Endothelial cell of umbilical vein (primary cell): ENCODE data around the gene MLEC. TPM values are rescaled to one million over a fixed set of nuclear protein-coding genes. Genes with fewer than 3 reads are reported as not detected.
A peak's percentile ranks its signal among the peaks of the same experiment; 100 is the strongest.

Source experiments
- BruUV-seq: library from RNA; stranded (reverse); fragments of 400-500 nt; replicated peaks from 2 replicates; lab custom pipeline; 2021; lab: Mats Ljungman, UMichigan
- CTCF ChIA-PET: fragments of 300-600, 350-600 bp; sonication (Branson Sonifier 250); formaldehyde crosslinking; loops from one replicate; lab custom pipeline; 2021; ENCODE audit warnings: antibody characterized with exemption, inconsistent platforms; lab: Charles Lee
- POLR2A ChIA-PET: fragments of 300-600, 350-600 bp; sonication (Branson Sonifier 250); formaldehyde crosslinking; loops from one replicate; lab custom pipeline; 2021; ENCODE audit warnings: antibody characterized with exemption, inconsistent platforms; lab: Charles Lee
- DNase-seq: peaks from one replicate; pipeline ENCODE4 v3.0.0-alpha.2; 2011; ENCODE audit warnings: low read depth, low spot score
- FAIRE-seq: peaks from 2 replicates; lab custom pipeline; 2011; peaks lifted over from hg19 to GRCh38; lab: Jason Lieb, UNC
- H2AFZ ChIP-seq: 2 replicates; pipeline ENCODE4 v1.6.0; 2012; ENCODE audit warnings: low read depth, low read length, control low read depth, inconsistent platforms
- H3K27ac ChIP-seq: 2 replicates; pipeline ENCODE4 v1.5.1; 2011; ENCODE audit warnings: low read depth, mild to moderate bottlenecking, control low read depth, low read length, moderate library complexity; ENCODE audit not compliant: insufficient read depth
- H3K27me3 ChIP-seq, 2 experiments: 2 replicates each; pipeline versions ENCODE4 v1.6.0 to v1.6.1; 2011; ENCODE audit warnings: low read length in 2 of 2, mixed read lengths in 1 of 2; ENCODE audit not compliant: control insufficient read depth in 2 of 2, insufficient read depth in 2 of 2
- H3K36me3 ChIP-seq, 2 experiments: 2 replicates in 1 of 2; 3 replicates in 1 of 2; pipeline ENCODE4 v1.5.1; 2011; ENCODE audit warnings: low read length in 2 of 2, mild to moderate bottlenecking in 1 of 2, moderate library complexity in 1 of 2; ENCODE audit not compliant: control insufficient read depth in 2 of 2, insufficient read depth in 2 of 2; ENCODE audit errors: extremely low read depth in 1 of 2
- H3K4me1 ChIP-seq: 3 replicates; pipeline ENCODE4 v1.5.1; 2011; ENCODE audit warnings: mild to moderate bottlenecking, low read length; ENCODE audit not compliant: control insufficient read depth, insufficient read depth; ENCODE audit errors: extremely low read depth
- H3K4me2 ChIP-seq: 2 replicates; pipeline ENCODE4 v1.6.1; 2011; ENCODE audit warnings: low read length, control low read depth, mixed read lengths; ENCODE audit not compliant: insufficient read depth
- H3K4me3 ChIP-seq, 3 experiments: fragments of 200-600 bp in 1 of 3; sonication (generic), shearing (Covaris generic) in 1 of 3; replicated peaks in 1 of 3; 2 replicates each; pipeline ENCODE4 v1.5.1; 2011 to 2016; ENCODE audit warnings: control low read depth in 3 of 3, low read length in 3 of 3, mild to moderate bottlenecking in 2 of 3, inconsistent platforms in 1 of 3, low read depth in 1 of 3, moderate library complexity in 1 of 3; ENCODE audit not compliant: insufficient read depth in 1 of 3
- H3K79me2 ChIP-seq: 2 replicates; pipeline ENCODE4 v1.6.0; 2012; ENCODE audit warnings: low read length, inconsistent platforms; ENCODE audit not compliant: control insufficient read depth, insufficient read depth
- H3K9ac ChIP-seq: replicated peaks from 2 replicates; pipeline ENCODE3; 2011; ENCODE audit warnings: low read length, control low read depth; ENCODE audit not compliant: insufficient read depth; ENCODE audit errors: extremely low read depth
- H3K9me1 ChIP-seq: replicated peaks from 3 replicates; pipeline ENCODE4 v1.6.0; 2011; ENCODE audit warnings: mild to moderate bottlenecking, low read length; ENCODE audit not compliant: control insufficient read depth, insufficient read depth; ENCODE audit errors: extremely low read depth
- H3K9me3 ChIP-seq: replicated peaks from 2 replicates; pipeline ENCODE4 v1.5.1; 2012; ENCODE audit warnings: low read length, inconsistent platforms; ENCODE audit not compliant: control insufficient read depth, insufficient read depth
- H4K20me1 ChIP-seq: replicated peaks from 2 replicates; pipeline ENCODE3; 2011; ENCODE audit warnings: mild to moderate bottlenecking, low read length; ENCODE audit not compliant: control insufficient read depth, insufficient read depth; ENCODE audit errors: extremely low read depth
- CTCF ChIP-seq, 2 donors: IDR thresholded peaks; 1 replicate in 1 of 2; 2 replicates in 1 of 2; pipeline ENCODE4 v1.5.1; 2011; ENCODE audit warnings: low read length in 2 of 2, mild to moderate bottlenecking in 2 of 2, moderate library complexity in 2 of 2, control low read depth in 1 of 2, inconsistent platforms in 1 of 2, low read depth in 1 of 2; ENCODE audit not compliant: insufficient read depth in 1 of 2; ENCODE audit errors: extremely low read depth in 1 of 2
- EZH2 ChIP-seq: IDR thresholded peaks from 2 replicates; pipeline ENCODE4 v1.6.1; 2012; ENCODE audit warnings: borderline replicate concordance, low read depth, mild to moderate bottlenecking, moderate library complexity, low read length, inconsistent platforms; ENCODE audit not compliant: severe bottlenecking
- FOS ChIP-seq: IDR thresholded peaks from 2 replicates; pipeline ENCODE4 v1.6.1; 2011; ENCODE audit warnings: mild to moderate bottlenecking, low read length, moderate library complexity, borderline replicate concordance; ENCODE audit not compliant: insufficient read depth
- GATA2 ChIP-seq: IDR thresholded peaks from 2 replicates; pipeline ENCODE4 v1.7.0; 2011; ENCODE audit warnings: low read depth, mild to moderate bottlenecking, moderate library complexity, mixed read lengths, low read length; ENCODE audit not compliant: insufficient read length, insufficient read depth
- JUN ChIP-seq: IDR thresholded peaks from 2 replicates; pipeline ENCODE4 v1.6.1; 2011; ENCODE audit warnings: borderline replicate concordance, low read depth; ENCODE audit not compliant: insufficient read length, insufficient read depth
- MYC ChIP-seq: IDR thresholded peaks from one replicate; pipeline ENCODE4 v1.6.1; 2011; ENCODE audit warnings: mild to moderate bottlenecking, low read depth, low read length
- POLR2A ChIP-seq: IDR thresholded peaks from 2 replicates; pipeline ENCODE4 v1.6.1; 2012; ENCODE audit warnings: low read depth, mild to moderate bottlenecking, control low read depth, low read length
- POLR2AphosphoS5 ChIP-seq: IDR thresholded peaks from 2 replicates; pipeline ENCODE4 v1.6.1; 2012; ENCODE audit warnings: low read depth, mild to moderate bottlenecking, control low read depth, low read length, moderate library complexity; ENCODE audit not compliant: insufficient read depth
- dilution Hi-C: fragments of 300-500 bp; cut with MboI; formaldehyde crosslinking; loops from one replicate; pipeline ENCODE4 v1.15.0; 2019; ENCODE audit warnings: low sequenced_read_pairs; ENCODE audit not compliant: extremely low pct_ligation_motif_present
- intact Hi-C: fragments of 100-400 bp; cut with micrococcal nuclease; formaldehyde crosslinking; loops from one replicate; pipeline ENCODE4 v1.10.0; 2022
- polyA plus RNA-seq, 4 experiments: library from polyadenylated mRNA; depleted of rRNA in 3 of 4; stranded (reverse) in 3 of 4; unstranded in 1 of 4; fragments of >200 nt; gene quantifications; 2 replicates each; pipeline versions ENCODE4 v1.2.1 to v1.2.3, GENCODE V29; 2011 to 2012; ENCODE audit warnings: missing spikeins in 1 of 4
- total RNA-seq: library from RNA; stranded (reverse); gene quantifications from 2 replicates; pipeline ENCODE4 v1.2.3, GENCODE V29; 2021
- TF ChIP-seq, protein P1 (sequence below): IDR thresholded peaks from 2 replicates; pipeline ENCODE4 v1.6.1; 2011; ENCODE audit not compliant: insufficient read depth, insufficient read length

Gene MLEC
- total and polyA plus RNA-seq, 2 donors (not counting 3 experiments of a cell fraction or from before 2014, with no cell fraction given), result 28.4 to 144 TPM

DNA sequence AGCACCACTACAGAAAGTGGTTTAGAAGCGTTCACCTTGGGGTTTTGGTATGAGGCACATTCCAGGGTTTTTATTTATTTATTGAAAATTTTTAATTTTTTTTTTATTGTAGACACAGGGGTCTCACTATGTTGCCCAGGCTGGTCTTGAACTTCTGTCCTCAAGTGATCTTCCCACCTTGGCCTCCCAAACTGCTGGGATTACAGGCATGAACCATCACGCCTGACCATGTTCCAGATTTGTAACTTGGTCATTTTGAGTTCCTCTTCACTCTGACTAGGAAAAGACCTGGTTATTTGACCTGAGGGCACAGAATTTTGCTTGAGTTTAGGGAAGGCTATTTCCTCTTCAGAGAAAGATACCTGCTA is 3.1 kb downstream of the MLEC start:
- intact Hi-C loops (no loop called here), dilution Hi-C loops (no loop called here)
- Histone ChIP-seq H2AFZ (no peak overlapping the region), H4K20me1 (no peaks in the 10 kb centered on the region), H3K9me1 (no peaks in the 10 kb centered on the region), H3K9me3 (no peaks in the 10 kb centered on the region), H3K4me2 (peak overlapping the region; percentile 97), H3K36me3 (peaks cover 9 to 11% of the 10 kb centered on the region in 2 experiments), H3K4me1 (peaks cover 39% of the 10 kb centered on the region), H3K9ac (no peak overlapping the region), H3K27me3 (no peaks in the 10 kb centered on the region), H3K27ac (no peak overlapping the region), H3K4me3 (no peak overlapping the region), H3K79me2 (peaks cover 60% of the 10 kb centered on the region)
- DNase-seq (no peak), FAIRE-seq (no peak)
- POLR2A ChIA-PET, result no interaction called here
- TF ChIP-seq JUN (no peak), CTCF (IDR thresholded peaks at IDR 0.05; ENCODE audit: extremely low read depth in 1 of 2, insufficient read depth in 1 of 2, low read depth in 1 of 2, low read length in 2 of 2) (no peak), MYC (no peak), FOS (no peak), GATA2 (no peak), EZH2 (no peak), POLR2AphosphoS5 (no peak), POLR2A (no peak)
- TF ChIP-seq, protein P1, sequence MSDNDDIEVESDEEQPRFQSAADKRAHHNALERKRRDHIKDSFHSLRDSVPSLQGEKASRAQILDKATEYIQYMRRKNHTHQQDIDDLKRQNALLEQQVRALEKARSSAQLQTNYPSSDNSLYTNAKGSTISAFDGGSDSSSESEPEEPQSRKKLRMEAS, result no peak
- CTCF ChIA-PET, result interaction anchor here (0.5 to 4.1 kb wide), 5 partner anchors 9 to 232 kb away, joined by 3 to 24 read pairs (median 15); no protein-coding TSS in a partner anchor
- no TSS peak for BruUV-seq
